GM12864 (cell line): ENCODE results near the gene EVL.

ENCODE experiments used
- DNase-seq: peaks from one replicate; pipeline ENCODE4 v3.0.0-alpha.2; 2011; ENCODE audit warnings: low read depth
- H3K4me3 ChIP-seq: 2 replicates; pipeline ENCODE4 v1.5.1; 2011; ENCODE audit warnings: mild to moderate bottlenecking, low read depth, low read length, control low read depth
- TF ChIP-seq, protein P1 (sequence below): IDR thresholded peaks from 2 replicates; pipeline ENCODE4 v1.5.1; 2011; ENCODE audit warnings: low read depth, mild to moderate bottlenecking, moderate library complexity, low read length, control low read depth, inconsistent platforms; ENCODE audit errors: missing control alignments

The EVL gene

DNA sequence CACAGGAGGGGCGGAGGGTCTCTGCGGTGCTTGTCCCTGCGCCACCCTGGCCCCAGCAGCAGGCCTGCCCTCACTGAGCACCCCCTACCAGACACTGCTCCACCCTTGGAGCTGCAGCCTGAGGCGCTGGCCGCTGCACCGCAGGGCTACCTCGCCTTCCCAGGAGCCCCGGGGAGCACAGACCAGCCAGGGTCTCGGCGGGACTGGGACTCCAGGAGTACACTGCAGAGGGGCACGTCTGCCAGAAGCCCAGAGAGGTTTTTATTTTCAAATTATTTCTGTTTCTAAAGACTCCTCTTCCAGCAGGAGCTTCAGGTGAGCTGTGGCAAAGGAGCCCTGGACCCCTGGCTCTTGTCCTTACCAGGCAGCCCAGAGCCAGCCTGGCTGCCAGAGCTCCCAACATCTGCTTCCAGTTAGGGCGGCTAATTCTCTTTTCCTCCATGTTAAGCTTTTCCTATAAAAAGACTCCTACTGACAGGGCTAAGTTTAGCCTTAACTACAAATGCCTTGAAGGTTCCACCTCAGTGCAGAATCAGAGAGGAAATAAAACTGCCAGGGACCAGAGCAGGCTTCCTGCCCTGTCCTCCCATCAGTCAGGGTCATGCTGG is 67.8 kb downstream of the EVL start:
- H3K4me3 ChIP-seq: no peak overlapping the region
- DNase-seq: no peak
- TF ChIP-seq, protein P1, sequence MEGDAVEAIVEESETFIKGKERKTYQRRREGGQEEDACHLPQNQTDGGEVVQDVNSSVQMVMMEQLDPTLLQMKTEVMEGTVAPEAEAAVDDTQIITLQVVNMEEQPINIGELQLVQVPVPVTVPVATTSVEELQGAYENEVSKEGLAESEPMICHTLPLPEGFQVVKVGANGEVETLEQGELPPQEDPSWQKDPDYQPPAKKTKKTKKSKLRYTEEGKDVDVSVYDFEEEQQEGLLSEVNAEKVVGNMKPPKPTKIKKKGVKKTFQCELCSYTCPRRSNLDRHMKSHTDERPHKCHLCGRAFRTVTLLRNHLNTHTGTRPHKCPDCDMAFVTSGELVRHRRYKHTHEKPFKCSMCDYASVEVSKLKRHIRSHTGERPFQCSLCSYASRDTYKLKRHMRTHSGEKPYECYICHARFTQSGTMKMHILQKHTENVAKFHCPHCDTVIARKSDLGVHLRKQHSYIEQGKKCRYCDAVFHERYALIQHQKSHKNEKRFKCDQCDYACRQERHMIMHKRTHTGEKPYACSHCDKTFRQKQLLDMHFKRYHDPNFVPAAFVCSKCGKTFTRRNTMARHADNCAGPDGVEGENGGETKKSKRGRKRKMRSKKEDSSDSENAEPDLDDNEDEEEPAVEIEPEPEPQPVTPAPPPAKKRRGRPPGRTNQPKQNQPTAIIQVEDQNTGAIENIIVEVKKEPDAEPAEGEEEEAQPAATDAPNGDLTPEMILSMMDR: no peak

DNA sequence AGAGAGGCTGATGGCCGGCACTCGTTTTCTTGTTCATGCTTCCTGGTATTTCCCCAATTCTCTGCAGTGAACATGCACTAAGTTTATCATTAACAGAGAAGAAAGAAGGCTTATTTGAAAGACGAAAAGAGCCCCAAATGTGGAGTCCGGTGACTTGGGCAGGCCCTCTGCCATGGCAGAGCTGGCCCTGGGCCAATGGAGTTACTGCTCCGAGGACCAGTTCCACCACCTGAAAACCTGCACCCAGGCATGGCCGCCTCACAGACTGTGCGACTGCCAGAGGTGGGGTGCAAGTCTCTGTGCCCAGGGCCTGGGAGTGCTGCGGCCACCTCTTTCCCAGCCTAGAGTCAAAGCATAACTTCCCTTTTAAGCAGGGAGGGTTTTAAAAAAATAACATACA is 69.4 kb downstream of the EVL start:
- TF ChIP-seq, protein P1: no peak
- DNase-seq: no peak
- no peak overlapping the region for H3K4me3 ChIP-seq

GRCh38 chr14:100135073-100135472 is 69.9 kb downstream of the EVL start:
- H3K4me3 ChIP-seq: no peak overlapping the region
- no peak for DNase-seq
- TF ChIP-seq, protein P1: no peak

DNA sequence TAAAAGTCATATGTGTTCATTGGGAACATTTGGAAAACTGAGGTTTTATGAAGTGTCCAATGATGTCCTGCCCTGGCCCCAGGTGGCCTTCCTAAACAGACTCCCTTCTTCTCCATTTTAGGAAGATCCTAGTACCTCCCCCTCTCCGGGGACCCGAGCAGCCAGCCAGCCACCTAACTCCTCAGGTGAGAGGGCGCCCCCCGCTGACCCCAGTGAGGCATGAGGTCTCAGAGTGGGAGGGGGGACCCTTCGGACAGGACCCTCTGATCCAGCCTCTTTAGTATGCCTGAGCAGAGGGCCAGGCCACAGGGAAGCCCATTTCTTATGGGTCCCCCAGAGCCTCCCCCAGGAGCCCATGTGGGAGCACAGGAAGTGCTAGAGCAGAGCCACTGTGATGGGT is 70.6 kb downstream of the EVL start:
- TF ChIP-seq, protein P1: no peak
- no peak overlapping the region for H3K4me3 ChIP-seq
- no peak for DNase-seq

GRCh38 chr14:100137173-100137572 is 72.0 kb downstream of the EVL start:
- no peak overlapping the region for H3K4me3 ChIP-seq
- DNase-seq: no peak
- TF ChIP-seq, protein P1: no peak

GRCh38 chr14:100138082-100138787 is 73.0 kb downstream of the EVL start:
- no peak for DNase-seq

More at GRCh38 chr14:100138082-100138787, 73.0 kb downstream of the EVL start:
- TF ChIP-seq, protein P1: no peak
- H3K4me3 ChIP-seq: no peak overlapping the region
